ENCODE data around the gene GHR. TPM values are rescaled to one million over a fixed set of nuclear protein-coding genes. Genes with fewer than 3 reads are reported as not detected.

The GHR gene
- total and polyA plus RNA-seq, 2 of the 8 experiments (the other 6 are each of a cell fraction or from before 2014, with no cell fraction given), result 0.15 to 0.19 TPM

- Histone ChIP-seq H3K79me1 (ENCODE audit: low read depth, low read length) (no peaks in the 10 kb centered on the region), H2BK12ac (ENCODE audit: low read depth, low read length) (no peak overlapping the region), H4K8ac (ENCODE audit: extremely low read depth, insufficient read depth, low read length) (no peak overlapping the region), H3K18ac (ENCODE audit: extremely low read depth, low read length) (no peak overlapping the region), H3K4ac (replicated peaks; ENCODE audit: insufficient read length, low read depth, low read length) (no peak overlapping the region), H3K9me3 (ENCODE audit: insufficient read depth in 2 of 2, low read depth in 1 of 2, low read length in 1 of 2) (no peaks in the 10 kb centered on the region), H2BK5ac (ENCODE audit: low read depth, low read length) (no peak overlapping the region), H4K5ac (ENCODE audit: insufficient read length, low read depth, low read length) (no peak overlapping the region), H2BK120ac (replicated peaks; ENCODE audit: low read depth, low read length) (no peak overlapping the region), H3K36me3 (ENCODE audit: control insufficient read depth in 2 of 4, insufficient read depth in 4 of 4, low read length in 3 of 4) (no peaks in the 10 kb centered on the region), H2AFZ (ENCODE audit: low read length) (no peak overlapping the region), H3K4me3 (ENCODE audit: extremely low read depth in 1 of 4, insufficient read depth in 2 of 4, low read depth in 3 of 4, low read length in 4 of 4) (no peak overlapping the region), H4K91ac (replicated peaks; ENCODE audit: insufficient read length, low read length) (no peak overlapping the region), H3K4me1 (replicated peaks in 1 of 4; ENCODE audit: control insufficient read depth in 3 of 4, insufficient read depth in 4 of 4, low read length in 3 of 4) (no peaks in the 10 kb centered on the region), H4K20me1 (replicated peaks in 1 of 2; ENCODE audit: control insufficient read depth in 1 of 2, insufficient read depth in 2 of 2, low read length in 2 of 2) (no peaks in the 10 kb centered on the region), H2BK15ac (ENCODE audit: low read length) (no peak overlapping the region), H3K9ac (replicated peaks in 1 of 4; ENCODE audit: extremely low read depth in 1 of 4, low read depth in 3 of 4, low read length in 3 of 4) (no peak overlapping the region), H3K14ac (ENCODE audit: insufficient read length) (no peak overlapping the region), H3K56ac (replicated peaks; ENCODE audit: insufficient read length, low read depth, low read length) (no peak overlapping the region), H3K27ac (ENCODE audit: low read depth, low read length) (no peak overlapping the region), H3K79me2 (ENCODE audit: control insufficient read depth in 1 of 2, insufficient read depth in 2 of 2, low read length in 2 of 2) (no peaks in the 10 kb centered on the region), H3K27me3 (replicated peaks in 1 of 4; ENCODE audit: control insufficient read depth in 3 of 4, extremely low read depth in 1 of 4, insufficient read depth in 3 of 4, low read length in 3 of 4) (no peaks in the 10 kb centered on the region), H3K4me2 (ENCODE audit: insufficient read depth in 1 of 2, low read depth in 2 of 2, low read length in 2 of 2) (no peak overlapping the region), H2BK20ac (ENCODE audit: low read length) (no peak overlapping the region), H3K23ac (ENCODE audit: insufficient read length) (no peak overlapping the region), H2AK5ac (ENCODE audit: low read depth, low read length) (no peak overlapping the region), H3K23me2 (ENCODE audit: low read depth, low read length) (no peaks in the 10 kb centered on the region)
- ChIA-PET POLR2A (ENCODE audit: partially characterized antibody) (no interaction called here), CTCF (ENCODE audit: partially characterized antibody) (interaction anchor here (1.2 kb wide), 1 partner anchor 26 kb away, joined by 4 read pairs; no protein-coding TSS in a partner anchor)
- 94% methylated on average over 1 of the region's 1 CpG; no CpG with 5 or more reads in 1 of the 2 experiments for WGBS, 2 experiments (ENCODE audit: extremely low coverage in 1 of 2, insufficient coverage in 1 of 2, insufficient read length in 1 of 2, insufficient replicate concordance in 2 of 2, low coverage in 1 of 2, low lambda C conversion rate in 2 of 2, missing lambda C conversion rate in 1 of 2)
- DNase-seq (ENCODE audit: low read depth in 1 of 2, low spot score in 2 of 2), result no peak
- no peak for TF ChIP-seq RXRA (IDR thresholded peaks at IDR 0.05; ENCODE audit: insufficient read depth, low read depth, low read length)
- no peak for TF ChIP-seq HDAC2 (IDR thresholded peaks at IDR 0.05; ENCODE audit: borderline replicate concordance in 1 of 2, low read depth in 2 of 2, low read length in 2 of 2)
- no peak for TF ChIP-seq BCL11A (IDR thresholded peaks at IDR 0.05; ENCODE audit: low read depth in 2 of 2, low read length in 2 of 2)
- TF ChIP-seq SRF (IDR thresholded peaks at IDR 0.05; ENCODE audit: low read depth, low read length), result no peak
- TF ChIP-seq CTBP2 (IDR thresholded peaks at IDR 0.05; ENCODE audit: borderline replicate concordance, insufficient read depth, insufficient read length, low read length), result no peak
- no peak for TF ChIP-seq SP2 (IDR thresholded peaks at IDR 0.05; ENCODE audit: low read length)
- no peak for TF ChIP-seq GTF2F1 (IDR thresholded peaks at IDR 0.05; ENCODE audit: borderline replicate concordance, low read depth, low read length)
- no peak for TF ChIP-seq YY1 (IDR thresholded peaks at IDR 0.05; ENCODE audit: low read depth, low read length)
- no peak for FAIRE-seq
Observed at GRCh38 chr5:42557689-42558088, 134.4 kb downstream of the GHR start.

Data from H1 (cell line).